NB4 (cell line): ENCODE results near the gene ZBTB20.

Experiments
- DNase-seq: peaks from one replicate; pipeline ENCODE4 v3.0.0; 2010; ENCODE audit warnings: low read depth
- H3K4me3 ChIP-seq: one replicate; pipeline ENCODE4 v1.5.1; 2011; ENCODE audit warnings: mild to moderate bottlenecking, low read depth, low read length, moderate library complexity
- CTCF ChIP-seq: IDR thresholded peaks from one replicate; pipeline ENCODE4 v1.5.1; 2012; ENCODE audit warnings: low read depth, low read length
- MYC ChIP-seq: IDR thresholded peaks from 2 replicates; pipeline ENCODE4 v1.6.1; 2011; ENCODE audit warnings: low read depth, low read length
- POLR2A ChIP-seq: IDR thresholded peaks from 2 replicates; pipeline ENCODE4 v1.6.1; 2011; ENCODE audit warnings: mild to moderate bottlenecking; ENCODE audit not compliant: insufficient read length; ENCODE audit errors: extremely low read depth
- TF ChIP-seq, protein P1 (sequence below): IDR thresholded peaks from 2 replicates; pipeline ENCODE4 v1.6.1; 2011; ENCODE audit warnings: low read depth, low read length

Gene ZBTB20

DNA sequence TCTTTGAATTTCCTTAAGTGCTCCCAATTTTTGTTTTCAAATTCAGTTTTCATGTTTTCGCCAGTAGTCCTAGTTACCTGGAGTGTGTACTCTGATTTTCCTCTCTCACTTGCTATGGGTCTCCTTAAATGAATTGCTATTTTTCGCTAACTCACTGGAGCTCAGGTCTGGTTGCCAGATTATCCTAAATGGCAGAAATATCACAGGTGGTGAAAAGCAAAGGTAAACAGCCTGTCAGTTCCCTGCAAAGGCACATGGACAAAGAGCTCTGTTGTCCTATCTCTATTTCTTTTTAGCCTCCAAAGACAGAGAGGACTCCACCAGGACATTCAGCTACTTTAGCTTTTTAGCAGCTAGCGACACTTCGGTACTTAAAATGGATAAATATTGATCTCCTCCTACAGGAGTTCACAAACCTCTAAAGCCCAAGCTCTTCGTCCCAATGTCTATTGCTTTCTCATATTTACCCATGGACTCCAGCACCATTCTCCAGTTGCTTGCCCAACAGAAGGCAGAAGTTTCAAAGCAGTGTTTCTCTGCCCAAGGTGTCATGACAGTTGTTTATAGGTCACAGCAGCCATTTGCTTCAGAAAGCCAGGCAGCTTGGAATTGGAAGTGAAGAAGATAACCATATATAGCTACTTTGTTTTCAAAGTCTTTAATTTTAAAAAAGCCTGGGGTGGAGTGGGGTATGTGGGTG lies 12.3 kb downstream of the ZBTB20 start:
- TF ChIP-seq POLR2A: no peak
- no peak for TF ChIP-seq CTCF
- TF ChIP-seq MYC: no peak
- TF ChIP-seq, protein P1, sequence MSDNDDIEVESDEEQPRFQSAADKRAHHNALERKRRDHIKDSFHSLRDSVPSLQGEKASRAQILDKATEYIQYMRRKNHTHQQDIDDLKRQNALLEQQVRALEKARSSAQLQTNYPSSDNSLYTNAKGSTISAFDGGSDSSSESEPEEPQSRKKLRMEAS: no peak
- H3K4me3 ChIP-seq: no peak overlapping the region
- no peak for DNase-seq

DNA sequence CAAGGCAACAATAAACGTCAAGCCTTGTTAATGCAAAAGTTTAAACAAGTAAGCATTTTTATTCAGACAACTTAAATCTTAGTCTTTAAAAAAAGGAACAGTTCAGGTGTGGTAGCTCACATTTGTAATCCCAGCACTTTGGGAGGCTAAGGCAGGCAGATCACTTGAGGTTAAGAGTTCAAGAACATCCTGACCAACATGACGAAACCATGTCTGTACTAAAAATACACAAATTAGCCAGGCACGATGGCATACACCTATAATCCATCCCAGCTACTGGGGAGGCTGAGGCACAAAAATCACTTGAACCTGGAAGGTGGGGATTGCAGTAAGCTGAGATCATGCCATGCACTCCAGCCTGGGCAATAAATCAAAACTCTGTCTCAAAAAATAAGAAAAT lies 19.9 kb downstream of the ZBTB20 start:
- no peak overlapping the region for H3K4me3 ChIP-seq
- TF ChIP-seq CTCF (no peak), MYC (no peak), POLR2A (no peak)
- TF ChIP-seq, protein P1: no peak
- no peak for DNase-seq

DNA sequence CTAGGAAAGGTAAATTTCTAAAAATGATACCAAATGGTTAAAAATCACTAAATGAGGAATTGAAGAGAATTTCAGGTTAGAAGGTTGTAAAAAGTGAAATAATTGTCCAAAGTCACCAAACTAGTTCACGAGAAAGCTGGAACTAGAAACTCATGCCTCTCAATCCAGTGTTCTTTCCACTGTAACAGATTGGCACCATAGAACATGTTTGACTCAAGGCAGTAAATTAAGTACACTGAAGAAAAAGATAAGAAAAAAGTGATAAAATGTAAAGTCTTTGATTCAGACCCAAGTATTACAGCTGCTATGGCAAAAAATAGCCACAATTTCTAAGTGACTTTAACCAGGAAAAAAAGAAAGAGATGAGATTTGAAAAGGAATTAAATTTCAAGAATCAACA lies 26.5 kb downstream of the ZBTB20 start:
- TF ChIP-seq CTCF (no peak), POLR2A (no peak), MYC (no peak)
- TF ChIP-seq, protein P1: no peak
- DNase-seq: no peak

DNA sequence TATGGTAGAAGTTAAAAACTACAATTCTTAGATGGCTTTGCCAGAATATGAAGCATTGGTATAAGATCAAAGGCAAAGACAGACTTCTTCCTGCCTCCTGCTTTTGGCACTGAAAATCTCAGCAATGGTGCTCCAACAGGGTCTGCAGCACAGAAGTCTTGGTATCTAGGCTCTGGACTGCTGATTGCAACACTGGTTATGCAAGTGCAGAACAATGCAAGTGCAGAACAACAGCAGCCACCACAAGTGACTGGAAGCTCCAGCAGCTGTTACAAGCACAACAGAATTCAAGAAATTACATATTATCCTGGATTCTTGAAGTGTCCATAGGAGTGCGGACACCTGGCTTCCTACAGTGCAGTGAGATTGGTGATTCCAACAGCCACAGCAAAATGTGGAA lies 33.7 kb downstream of the ZBTB20 start:
- H3K4me3 ChIP-seq: no peak overlapping the region
- TF ChIP-seq POLR2A: no peak
- TF ChIP-seq MYC: no peak
- TF ChIP-seq, protein P1: no peak
- no peak for TF ChIP-seq CTCF
- peak; percentile 29 for DNase-seq

More for the DNA sequence above, 26.5 kb downstream of the ZBTB20 start:
- no peak overlapping the region for H3K4me3 ChIP-seq

GRCh38 chr3:115111632-115112031 lies 35.5 kb downstream of the ZBTB20 start:
- TF ChIP-seq, protein P1: no peak
- TF ChIP-seq MYC (no peak), POLR2A (no peak), CTCF (no peak)
- H3K4me3 ChIP-seq: no peak overlapping the region
- DNase-seq: no peak
